Spleen (tissue), 7 donors: ENCODE measurements around the gene MXD1.

Source experiments
- CTCF ChIP-seq, 11 experiments: fragments of 200-600 bp in 7 of 11; fragments of 450-650 bp in 4 of 11; sonication (generic) in 4 of 11; IDR thresholded peaks in 8 of 11; conservative IDR thresholded peaks in 3 of 11; 1 replicate in 7 of 11; 2 replicates in 4 of 11; pipeline versions ENCODE4 v1.4.0 to v1.8.0; 2016 to 2021; ENCODE audit warnings: antibody characterized with exemption in 11 of 11, inconsistent platforms in 4 of 11, mild to moderate bottlenecking in 1 of 11
- POLR2A ChIP-seq, 3 donors: fragments of 450-650 bp; IDR thresholded peaks; one replicate each; pipeline ENCODE4 v1.5.1; 2017; ENCODE audit warnings: antibody characterized with exemption in 3 of 3, mild to moderate bottlenecking in 1 of 3
- POLR2AphosphoS5 ChIP-seq, 3 donors: sonication (generic); formaldehyde crosslinking; IDR thresholded peaks; one replicate each; pipeline ENCODE4 v1.5.1; 2017; ENCODE audit warnings: antibody characterized with exemption in 3 of 3
- donor health status: DM: no; HTN: no; CAD: no; lungs with moderate emphysema.
- donor health status: DM: no; HTN: no; CAD: no.
- donor health status: DM: no; HTN: no; CAD: no.

- TF ChIP-seq POLR2A (IDR thresholded peaks at IDR 0.05) (no peak), CTCF (IDR thresholded peaks at IDR 0.05 in 8 of 11, conservative IDR thresholded peaks at IDR 0.05 in 3 of 11) (no peak), POLR2AphosphoS5 (IDR thresholded peaks at IDR 0.05) (peak; percentile 36 to 68 (median 67))
Observed at GRCh38 chr2:69945441-69945840, 30.5 kb downstream of the MXD1 start.
